EH (cell line): Measurements from ENCODE around the gene C1RL.

Source experiments
- DNase-seq: peaks from one replicate; pipeline ENCODE4 v3.0.0-alpha.2; 2015; ENCODE audit warnings: low read depth

The C1RL gene, protein sequence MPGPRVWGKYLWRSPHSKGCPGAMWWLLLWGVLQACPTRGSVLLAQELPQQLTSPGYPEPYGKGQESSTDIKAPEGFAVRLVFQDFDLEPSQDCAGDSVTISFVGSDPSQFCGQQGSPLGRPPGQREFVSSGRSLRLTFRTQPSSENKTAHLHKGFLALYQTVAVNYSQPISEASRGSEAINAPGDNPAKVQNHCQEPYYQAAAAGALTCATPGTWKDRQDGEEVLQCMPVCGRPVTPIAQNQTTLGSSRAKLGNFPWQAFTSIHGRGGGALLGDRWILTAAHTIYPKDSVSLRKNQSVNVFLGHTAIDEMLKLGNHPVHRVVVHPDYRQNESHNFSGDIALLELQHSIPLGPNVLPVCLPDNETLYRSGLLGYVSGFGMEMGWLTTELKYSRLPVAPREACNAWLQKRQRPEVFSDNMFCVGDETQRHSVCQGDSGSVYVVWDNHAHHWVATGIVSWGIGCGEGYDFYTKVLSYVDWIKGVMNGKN

DNA sequence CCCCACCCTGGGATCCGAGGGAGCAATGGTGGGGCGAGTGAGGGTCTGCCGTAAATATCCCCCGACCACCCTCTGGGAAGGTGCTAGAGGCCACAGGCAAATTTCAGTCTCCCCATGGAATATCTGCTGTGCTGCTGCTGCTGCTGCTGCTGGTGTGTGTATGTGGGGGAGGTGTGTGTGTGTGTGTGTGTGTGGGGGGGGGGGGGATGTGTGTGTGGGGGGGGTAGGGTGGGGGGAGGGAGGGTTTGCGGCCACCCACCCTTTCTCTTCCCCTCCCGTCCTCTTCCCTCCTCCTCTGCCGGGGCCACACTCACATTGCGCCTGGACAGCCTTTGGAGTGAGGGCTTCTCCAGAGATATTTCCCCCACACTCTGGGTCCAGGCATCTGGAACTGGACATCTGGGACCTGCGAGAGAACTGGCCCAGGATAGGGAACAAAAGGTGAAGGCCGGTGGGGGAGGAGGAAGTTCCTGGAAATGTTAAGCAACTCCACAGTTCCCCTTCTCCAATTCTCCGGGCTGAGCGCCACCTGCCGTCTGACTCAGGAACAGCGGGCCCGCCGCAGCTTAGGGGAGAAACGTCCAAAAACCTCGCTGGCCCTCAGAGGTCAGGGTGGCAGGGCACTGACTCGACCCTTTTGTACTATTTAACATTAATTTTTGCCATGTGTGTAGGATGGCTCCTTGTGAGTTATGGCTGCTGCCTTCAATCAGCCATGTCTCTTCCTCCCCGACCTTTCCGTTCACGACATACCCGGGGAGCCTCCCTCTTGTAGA, at the start of gene C1RL:
TSS of gene C1RL (minus strand) at position 419 of the 776 bp plus-strand sequence. CDS start at position 385, 34 bp downstream.
- peak; percentile 86 for DNase-seq

DNA sequence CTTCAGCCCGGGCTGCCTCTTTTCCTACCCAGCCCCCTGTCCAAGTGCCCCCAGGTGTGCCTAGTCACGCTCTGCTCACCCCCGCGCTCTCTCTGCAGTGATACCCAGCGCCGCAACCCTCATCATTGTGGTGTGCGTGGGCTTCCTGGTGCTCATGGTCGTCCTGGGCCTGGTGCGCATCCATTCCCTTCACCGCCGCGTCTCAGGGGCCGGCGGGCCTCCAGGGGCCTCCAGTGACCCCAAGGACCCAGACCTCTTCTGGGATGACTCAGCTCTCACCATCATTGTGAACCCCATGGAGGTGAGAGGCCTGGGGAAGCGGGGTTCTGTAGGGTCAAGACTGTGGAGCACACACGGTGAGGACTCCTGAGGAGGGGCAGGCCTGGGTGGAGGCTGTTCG, 48.4 kb upstream of the C1RL start:
- no peak for DNase-seq

DNA sequence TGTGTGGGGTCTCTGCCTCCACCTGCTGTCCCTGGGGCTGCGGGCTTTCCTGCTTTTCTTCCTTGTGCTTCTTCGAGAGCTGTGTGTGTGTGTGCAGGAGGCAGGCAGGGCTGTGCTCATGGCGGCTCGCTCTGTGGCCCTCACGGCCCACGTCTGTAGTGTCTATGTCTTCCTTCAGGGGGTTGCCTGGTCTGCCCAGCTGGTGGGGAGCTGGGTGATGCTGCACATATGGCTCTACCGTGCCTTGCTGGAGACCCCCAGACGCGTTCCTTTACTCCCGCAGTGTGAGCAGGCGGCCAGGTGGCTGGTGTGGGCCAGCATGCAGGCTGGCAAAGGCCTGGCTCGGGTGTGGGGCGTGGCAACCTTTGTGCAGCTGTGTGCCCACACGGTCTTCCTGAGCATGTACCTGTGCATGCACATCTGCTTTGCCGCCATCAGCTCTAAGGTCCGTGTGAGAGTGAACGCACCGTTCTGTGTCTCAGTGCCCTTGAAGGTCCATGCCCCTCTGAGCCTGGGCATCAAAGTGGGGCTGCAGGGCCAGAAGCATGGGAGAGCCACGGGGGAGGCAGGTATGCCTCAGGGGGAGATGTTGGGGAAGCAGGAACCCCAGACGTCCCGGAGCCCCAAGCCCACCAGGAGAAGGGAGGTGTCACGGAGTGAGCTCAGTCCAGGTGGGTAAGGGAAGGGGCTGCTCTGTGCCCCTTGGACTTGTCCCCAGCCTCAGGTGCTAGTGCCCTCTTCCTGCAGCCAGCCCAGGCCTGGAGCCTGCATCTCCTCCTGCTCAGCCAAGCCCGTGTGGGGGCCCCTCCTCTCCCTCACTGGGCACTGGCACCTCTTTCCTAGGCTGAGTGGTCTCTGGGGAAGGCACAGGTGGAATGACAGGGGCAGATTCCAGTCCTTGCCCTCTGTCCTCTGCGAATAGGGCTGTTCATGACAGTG, 47.5 kb upstream of the C1RL start:
- DNase-seq = no peak

DNA sequence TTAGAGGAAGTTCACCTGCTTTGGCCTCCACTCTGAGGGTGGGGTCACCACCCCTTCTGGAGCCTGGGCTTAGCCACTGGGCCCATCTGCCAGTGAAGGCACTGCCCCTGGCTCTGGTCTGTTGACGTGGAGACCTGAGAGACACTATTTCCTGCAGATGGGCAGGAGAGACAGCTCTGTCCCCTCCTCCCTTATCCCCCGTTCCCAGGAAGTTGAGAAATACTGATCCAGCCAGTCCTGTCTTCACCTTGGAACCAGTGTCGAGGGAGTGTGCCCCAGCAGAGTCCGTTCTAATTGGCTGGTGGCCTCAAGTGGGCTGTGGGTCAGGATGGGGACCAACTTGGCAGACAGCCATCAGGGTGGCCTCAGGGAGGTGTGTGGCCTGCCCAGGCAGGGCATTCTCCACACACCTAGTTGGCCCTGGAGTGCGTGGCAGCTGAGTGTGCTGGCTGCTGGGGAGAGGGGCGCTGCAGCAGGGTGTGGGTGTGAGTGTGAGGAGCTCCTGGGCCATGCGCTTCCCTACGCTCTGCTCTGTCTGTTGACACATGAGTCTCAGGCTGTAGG, 46.5 kb upstream of the C1RL start:
- peak; percentile 38 for DNase-seq

DNA sequence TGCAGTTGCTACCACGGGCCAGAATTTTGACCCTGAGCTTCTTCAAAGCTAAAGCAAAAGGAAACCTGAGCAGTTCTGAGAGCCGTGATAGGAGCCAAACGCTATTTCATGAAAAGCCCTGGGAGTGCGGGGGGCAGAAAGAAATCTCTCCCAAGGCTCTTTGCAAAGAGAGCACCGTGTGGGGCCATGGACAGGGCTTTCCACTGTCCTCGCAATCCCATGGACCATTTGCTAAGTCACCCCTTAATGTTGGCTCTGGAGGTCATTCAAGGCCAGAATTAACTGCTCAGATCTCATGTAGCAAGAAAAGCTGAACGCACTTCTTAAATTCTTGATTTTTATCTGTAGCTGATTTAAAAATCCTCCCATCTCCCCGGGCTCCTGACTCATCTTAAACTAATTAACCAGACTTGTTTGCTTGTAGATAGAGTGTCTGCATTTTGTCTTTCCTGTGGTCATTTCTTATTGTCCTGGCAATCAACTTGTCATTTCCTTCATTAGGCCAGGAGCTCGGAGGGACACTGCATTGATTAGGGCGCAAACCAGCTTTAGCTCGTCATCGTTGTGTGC, 46.0 kb upstream of the C1RL start:
- peak; percentile 70 for DNase-seq

DNA sequence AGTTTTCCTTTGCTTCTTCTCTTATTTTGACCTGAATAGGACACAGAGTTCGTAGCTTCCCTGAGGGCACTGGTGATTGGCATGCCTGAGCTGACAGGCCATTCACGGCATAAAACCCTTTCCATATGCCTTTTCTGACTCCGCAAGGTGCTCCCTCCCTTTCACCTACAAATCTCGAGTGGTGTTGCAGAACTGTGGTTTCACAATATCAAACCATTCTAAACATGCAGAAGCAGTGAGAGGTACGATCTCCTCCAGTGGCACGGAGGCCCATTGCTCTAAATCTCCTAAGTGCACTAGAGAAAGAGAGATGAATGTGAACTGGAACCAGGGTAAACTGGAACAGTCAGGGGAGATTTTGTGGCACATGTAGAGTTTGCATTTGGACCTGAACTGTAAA, 45.0 kb upstream of the C1RL start:
- DNase-seq = no peak

DNA sequence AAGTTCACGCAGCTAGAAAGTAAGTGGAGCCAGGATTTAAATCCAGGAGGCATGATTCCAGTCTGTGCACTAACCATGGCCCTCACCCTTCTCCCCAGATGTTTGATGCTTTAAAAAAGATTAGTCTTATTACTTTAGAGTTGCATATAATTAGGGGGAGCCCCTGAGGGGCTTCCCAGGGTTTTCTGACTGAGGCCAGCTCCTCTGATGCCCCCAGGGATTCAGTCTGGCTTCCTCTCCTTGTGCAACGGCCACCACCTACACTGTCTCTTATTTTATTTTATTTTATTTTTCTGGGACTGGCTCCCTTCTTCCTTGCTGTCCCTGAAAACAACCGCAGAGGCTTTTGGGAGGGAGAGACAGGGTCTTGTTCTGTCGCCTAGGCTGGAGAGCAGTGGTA, 43.8 kb upstream of the C1RL start:
- DNase-seq = no peak

DNA sequence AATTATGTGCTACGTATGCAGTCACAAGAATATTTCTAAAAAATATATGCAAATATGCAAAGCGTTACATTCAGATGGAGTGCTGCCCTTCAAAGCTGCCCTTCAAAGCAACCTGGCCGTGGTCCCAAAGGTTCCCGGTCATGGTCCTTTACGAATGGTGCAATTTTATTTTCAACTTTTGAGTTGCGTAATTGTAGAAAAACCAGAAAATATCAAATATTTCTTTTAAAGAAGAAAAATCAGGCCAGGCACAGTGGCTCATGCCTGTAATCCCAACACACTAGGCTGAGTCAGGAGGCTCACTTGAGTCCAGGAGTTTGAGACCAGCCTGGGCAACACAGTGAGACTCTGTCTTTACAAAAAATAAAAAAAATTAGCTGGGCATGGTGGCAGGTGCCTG, 42.5 kb upstream of the C1RL start:
- DNase-seq = no peak

DNA sequence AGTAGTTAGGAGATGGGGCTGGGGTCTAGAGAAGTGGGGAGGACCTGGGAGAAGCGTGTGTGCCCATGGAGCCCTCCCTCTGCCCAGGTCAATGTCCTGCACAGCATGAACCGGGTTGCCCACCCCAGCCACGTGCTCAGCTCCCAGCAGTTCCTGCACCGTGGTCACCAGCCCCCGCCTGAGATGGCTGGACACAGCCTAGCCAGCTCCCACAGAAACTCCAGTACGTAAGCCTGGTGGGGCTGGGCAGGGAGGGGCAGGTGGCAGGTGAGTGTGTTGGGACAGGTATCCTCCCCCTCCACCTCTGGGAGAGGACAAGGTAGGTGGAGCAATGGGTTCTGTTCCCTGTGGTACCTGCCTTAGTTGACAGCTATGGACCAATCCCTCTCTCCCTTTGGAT, 41.8 kb upstream of the C1RL start:
- DNase-seq = no peak

DNA sequence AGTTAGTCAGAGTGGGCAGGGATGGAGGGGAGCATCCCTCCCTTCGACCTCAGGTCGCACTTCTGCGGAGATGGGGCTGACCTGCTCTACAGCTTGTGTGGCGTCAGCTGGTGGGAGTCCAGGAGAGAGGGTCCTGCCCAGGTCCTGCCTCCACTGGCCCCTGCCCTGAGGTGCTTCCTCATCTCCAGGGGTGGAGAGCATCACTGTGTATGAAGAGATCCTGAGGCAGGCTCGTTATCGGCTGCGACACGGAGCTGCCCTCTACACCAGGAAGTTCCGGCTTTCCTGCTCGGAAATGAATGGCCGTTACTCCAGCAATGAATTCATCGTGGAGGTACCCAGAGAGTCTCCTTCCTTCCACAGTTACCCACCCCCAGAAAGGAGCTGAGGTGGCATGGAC, 41.3 kb upstream of the C1RL start:
- DNase-seq = no peak

DNA sequence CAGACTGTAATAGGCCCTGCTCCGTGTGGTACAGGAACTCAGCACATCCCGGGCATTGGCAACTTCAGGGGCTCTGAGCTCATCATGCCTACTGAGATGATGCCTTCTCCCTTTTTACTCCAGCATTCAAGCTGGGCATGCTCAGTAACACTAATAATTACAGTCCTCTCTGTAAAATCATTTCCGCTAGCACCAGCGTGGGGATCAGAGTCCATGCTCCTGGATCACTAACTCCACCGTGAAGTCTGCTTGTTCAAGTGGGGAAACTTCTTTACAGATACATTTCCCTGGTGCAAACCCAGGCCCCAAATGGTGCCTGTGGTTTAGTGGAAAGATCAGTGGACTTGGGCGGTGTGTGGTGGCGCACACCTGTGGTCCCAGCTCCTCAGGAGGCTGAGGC, 37.9 kb upstream of the C1RL start:
- DNase-seq = no peak

DNA sequence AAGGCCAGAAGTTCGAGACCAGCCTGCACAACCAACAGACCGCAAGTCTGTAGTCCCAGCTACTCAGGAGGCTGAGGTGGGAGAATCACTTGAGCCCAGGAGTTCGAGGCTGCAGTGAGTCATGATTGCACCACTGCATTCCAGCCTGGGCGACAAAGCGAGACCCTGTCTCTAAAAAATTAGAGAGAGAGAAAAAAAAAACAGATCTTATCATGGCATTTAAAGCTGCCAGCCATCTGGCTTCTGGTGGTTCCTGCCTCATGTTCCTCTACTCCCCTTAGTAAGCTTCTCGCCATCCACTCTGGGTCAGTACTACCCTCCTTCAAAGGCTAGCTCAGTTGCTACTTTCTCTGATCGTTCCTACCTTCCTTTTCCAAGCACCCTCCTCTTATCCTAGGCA, 37.2 kb upstream of the C1RL start:
- DNase-seq = peak; percentile 41

DNA sequence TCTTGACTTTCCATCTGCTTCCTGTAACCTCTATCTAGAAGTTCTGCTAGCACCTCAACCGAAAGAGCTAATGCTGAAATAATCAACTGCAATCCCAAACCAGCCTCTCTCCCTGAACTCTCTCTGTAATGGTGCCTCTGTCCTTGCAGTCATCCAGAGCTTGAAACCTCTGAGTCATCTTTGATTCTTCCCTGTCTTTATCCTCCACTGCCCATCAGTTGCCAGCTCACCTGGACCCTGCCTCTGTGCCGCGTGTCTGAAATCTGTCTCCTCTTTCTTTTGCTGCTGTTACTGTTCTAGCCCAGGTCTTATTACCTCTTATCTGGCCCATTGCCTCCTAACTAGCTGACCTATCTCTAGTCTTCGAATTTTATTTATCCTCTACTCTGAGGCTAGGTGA, 36.7 kb upstream of the C1RL start:
- DNase-seq = no peak

DNA sequence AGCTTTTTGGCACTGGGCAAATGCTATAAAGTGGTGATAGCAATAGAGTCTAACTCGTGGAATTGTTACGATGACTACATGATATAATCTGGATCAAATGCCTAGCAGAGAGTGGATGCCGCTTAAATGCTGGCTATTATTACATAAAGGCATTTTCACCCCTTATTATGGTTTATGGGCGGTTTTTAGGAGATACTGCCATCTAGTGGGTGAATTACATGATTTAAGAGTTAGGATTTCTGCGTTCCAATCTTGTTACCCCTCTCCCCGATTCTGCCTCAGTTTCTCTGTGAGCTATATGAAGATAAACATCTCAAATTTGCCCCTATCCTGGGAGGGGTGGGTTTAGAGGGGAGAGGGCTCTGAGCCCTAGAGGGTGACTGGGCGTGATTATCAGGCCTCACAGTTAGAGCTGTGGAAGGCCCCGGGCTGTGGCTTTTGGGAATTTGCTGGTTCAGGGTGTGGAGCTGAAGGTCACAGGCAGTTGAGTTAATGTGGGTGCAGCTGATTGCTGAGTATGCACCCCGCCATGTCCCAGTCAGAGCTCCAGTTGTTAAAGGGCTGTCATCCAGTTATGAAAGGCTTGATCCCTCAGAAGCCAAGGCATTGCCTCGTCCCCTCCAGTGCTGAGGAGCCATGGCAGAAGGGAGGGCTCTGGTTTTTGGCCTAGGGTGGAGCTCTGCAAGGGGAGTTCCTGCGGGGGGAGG, 35.6 kb upstream of the C1RL start:
- peak; percentile 48 for DNase-seq

DNA sequence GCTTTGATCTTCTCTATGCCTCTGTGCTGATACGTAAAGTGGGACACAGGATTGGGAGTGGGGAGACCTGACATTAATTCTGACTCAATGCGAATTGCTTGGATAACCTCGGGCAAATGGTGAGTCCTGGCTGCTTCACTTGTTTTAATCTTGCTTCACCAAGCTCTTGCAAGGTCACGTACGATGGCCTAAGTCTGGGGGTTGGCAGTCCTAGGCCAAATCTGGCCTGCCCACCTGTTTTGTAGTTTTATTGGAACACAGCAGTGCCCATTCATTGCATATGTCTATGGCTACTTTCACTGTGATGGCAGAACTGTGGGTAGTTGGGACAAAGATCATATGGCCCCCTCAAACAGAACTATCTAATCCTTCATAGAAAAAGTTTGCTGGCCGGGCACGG, 34.5 kb upstream of the C1RL start:
- DNase-seq = no peak

DNA sequence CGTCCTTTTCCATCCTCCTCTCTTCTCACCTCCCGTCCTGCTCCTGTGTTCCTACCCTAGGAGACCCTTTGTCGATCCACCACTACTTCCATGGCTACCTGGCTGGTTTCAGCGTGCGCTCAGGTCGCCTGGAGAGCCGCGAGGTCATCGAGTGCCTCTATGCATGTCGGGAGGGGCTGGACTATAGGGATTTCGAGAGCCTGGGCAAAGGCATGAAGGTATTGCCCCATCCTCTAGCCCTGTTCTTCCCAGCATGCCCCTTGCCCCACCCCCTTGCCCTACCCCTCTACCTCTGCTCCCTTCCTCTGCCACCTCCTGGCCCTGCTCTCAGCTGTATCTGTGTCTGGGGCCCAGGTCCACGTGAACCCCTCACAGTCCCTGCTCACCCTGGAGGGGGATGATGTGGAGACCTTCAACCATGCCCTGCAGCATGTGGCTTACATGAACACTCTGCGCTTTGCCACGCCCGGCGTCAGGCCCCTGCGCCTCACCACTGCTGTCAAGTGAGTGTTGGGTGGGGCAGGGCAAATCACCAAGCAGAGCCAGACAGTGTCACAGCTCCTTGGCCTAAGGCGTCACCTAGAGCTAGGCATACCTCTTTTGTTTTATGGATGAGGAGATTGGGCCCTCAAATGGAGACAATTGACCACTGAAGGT, 33.9 kb upstream of the C1RL start:
- no peak for DNase-seq

DNA sequence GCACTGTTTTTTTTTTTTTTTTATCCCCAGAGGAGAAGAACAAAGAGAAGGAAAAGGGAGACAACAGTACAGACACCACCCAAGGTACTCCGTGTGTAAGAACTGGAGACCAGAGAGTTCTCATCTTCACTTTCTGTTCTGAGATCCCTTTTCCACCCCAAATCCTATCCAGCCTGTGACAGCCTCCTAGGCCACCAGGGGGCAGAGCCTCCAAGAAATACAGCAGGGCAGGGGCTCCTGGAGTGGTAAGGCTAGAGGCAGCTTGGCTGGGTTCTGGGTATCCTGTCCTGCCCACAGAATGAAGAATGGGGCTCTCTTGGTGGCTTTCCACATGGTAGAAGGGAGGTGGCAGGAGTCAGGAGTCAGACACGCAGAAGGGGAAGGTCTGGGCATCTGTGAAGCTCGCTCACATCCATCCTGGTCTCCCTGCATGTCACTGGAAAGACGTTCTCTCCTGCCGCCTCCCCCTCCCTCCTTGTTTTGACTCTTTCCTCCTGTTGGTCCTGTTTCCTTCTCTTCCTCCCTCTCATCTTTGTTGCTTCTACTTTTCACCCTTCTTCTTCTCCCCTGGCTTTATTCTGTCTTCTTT, 33.1 kb upstream of the C1RL start:
- peak; percentile 69 for DNase-seq

DNA sequence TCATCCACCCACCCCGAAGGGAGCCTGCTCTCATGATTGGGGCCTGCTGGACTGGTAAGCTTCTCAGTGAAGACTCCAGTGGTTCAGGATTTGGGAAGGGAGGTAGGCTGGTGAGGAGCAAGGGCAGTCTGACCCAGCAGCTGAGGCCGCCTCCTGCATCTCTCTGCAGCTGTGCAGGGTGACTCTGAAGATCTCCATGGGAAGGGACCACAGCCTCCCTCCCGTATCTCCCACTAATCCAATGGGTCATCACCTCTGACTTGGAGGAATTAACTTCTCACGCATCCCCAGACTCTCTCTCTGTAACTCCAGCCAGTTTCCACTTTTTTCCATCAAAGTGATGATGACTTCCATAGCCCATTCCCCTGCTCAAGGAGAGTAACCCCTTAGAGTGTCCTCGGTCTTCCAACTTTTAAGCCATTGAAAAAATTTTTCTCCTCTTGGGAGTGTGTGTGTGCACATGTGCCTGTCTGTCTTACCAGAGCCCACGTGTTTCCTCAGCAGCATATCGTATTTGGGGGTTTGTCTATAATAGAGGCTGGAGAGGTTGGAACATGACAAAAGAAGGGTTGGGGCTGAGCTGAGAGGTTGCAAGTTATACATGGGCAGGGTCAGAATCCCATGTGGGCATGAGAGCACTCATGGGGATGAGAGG, 32.5 kb upstream of the C1RL start:
- DNase-seq = no peak

DNA sequence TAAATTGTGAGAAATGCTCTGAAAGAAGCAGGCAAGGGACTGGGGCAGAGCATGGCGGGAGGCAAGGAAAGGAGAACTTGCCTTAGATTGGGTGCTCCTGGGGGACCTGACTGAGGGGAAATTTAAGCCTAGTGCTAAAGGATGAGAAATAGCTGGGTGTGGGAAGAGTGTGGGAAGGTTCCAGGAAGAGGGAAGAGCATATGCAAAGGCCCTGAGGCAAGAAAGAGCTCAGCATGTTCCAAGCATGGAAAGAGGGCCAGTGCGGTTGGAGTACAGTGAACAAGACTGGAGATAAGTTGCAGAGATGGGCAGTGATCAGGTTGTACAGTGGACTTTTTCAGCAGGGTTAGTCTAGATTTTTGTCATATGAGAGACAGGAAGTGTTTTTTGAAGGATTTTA, 30.2 kb upstream of the C1RL start:
- DNase-seq = no peak
